ENCODE results near the gene FAM24A.
"Not testable (repeated sequence)": the region's sequence is repeated elsewhere in the genome, so short reads cannot be mapped to it uniquely, and the experiment has no call there.

FAM24A gene

GRCh38 chr10:122910310-122910709 lies at the start of gene FAM24A:
TSS of gene FAM24A (plus strand) at chr10:122910610. CDS start at chr10:122911635, 1,025 bp downstream.
- no peak for DNase-seq

GRCh38 chr10:122861711-122862161 lies 48.7 kb upstream of the FAM24A start:
- no peak for DNase-seq

GRCh38 chr10:122863216-122864193 lies 46.9 kb upstream of the FAM24A start:
- no peak for DNase-seq

GRCh38 chr10:122864194-122864592 lies 46.2 kb upstream of the FAM24A start:
- no peak for DNase-seq

- DNase-seq = no peak
These were observed 45.5 kb upstream of the FAM24A start for GRCh38 chr10:122864901-122865300.

GRCh38 chr10:122866757-122867482 lies 43.5 kb upstream of the FAM24A start:
- DNase-seq = not testable (repeated sequence)

- DNase-seq = not testable (repeated sequence)
These were observed 41.6 kb upstream of the FAM24A start for GRCh38 chr10:122868768-122869167.

- DNase-seq = not testable (repeated sequence)
These were observed 38.5 kb upstream of the FAM24A start for GRCh38 chr10:122871947-122872346.

GRCh38 chr10:122875843-122876466 lies 34.5 kb upstream of the FAM24A start:
- DNase-seq = no peak

GRCh38 chr10:122876467-122876855 lies 33.9 kb upstream of the FAM24A start:
- no peak for DNase-seq

- DNase-seq = no peak
These were observed 33.1 kb upstream of the FAM24A start for GRCh38 chr10:122877264-122877663.

GRCh38 chr10:122878799-122879338 lies 31.5 kb upstream of the FAM24A start:
- peak; percentile 27 for DNase-seq

GRCh38 chr10:122879339-122880273 lies 30.8 kb upstream of the FAM24A start, which contains the start of gene FAM24B:
TSS of gene FAM24B (minus strand) at chr10:122879581. CDS start at chr10:122850515, 29,066 bp downstream.
- peak; percentile 98 for DNase-seq

GRCh38 chr10:122882766-122883165 lies 27.6 kb upstream of the FAM24A start:
- DNase-seq = no peak

- no peak for DNase-seq
These were observed 26.2 kb upstream of the FAM24A start for GRCh38 chr10:122884166-122884565.

- DNase-seq = no peak
These were observed 16.0 kb upstream of the FAM24A start for GRCh38 chr10:122894261-122894944.

- not testable (repeated sequence) for DNase-seq
These were observed 6.5 kb upstream of the FAM24A start for GRCh38 chr10:122903861-122904260.

GRCh38 chr10:122911889-122912484 lies 1.6 kb downstream of the FAM24A start:
- DNase-seq = no peak

GRCh38 chr10:122915700-122916099 lies 5.3 kb downstream of the FAM24A start:
- no peak for DNase-seq

GRCh38 chr10:122930140-122930539 lies 19.7 kb downstream of the FAM24A start:
- no peak for DNase-seq

All from DMS153 (cell line).